Breast epithelium (tissue), 3 donors: ENCODE measurements around the gene URB1.

Source experiments
- POLR2A ChIP-seq: fragments of 450-650 bp; IDR thresholded peaks from one replicate; pipeline ENCODE4 v1.6.1; 2016; ENCODE audit warnings: antibody characterized with exemption, mild to moderate bottlenecking, moderate library complexity
- TF ChIP-seq, protein P1 (sequence below), 3 donors: fragments of 450-650 bp; IDR thresholded peaks; one replicate each; pipeline ENCODE4 v1.5.1; 2016 to 2017; ENCODE audit warnings: antibody characterized with exemption in 3 of 3, mild to moderate bottlenecking in 3 of 3, moderate library complexity in 3 of 3

DNA sequence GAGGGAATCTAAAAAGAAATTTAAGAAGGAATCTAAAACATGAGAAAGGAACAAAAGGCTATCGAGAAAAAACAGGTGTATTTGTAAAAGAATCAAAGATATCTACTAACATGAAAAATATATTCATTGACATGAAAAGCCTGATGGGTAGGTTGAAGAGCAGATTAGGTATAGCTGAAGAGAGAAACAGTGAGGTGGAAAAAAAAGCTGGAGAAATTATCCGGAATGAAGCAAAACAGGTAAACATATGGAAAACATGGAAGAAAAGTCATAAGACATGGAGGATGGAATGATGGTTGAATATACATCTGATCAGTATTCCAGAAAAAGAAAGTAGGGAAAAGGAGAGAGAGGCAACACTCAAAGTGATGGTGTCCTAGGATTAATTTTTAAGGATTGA is 29.3 kb upstream of the URB1 start:
- TF ChIP-seq, protein P1, sequence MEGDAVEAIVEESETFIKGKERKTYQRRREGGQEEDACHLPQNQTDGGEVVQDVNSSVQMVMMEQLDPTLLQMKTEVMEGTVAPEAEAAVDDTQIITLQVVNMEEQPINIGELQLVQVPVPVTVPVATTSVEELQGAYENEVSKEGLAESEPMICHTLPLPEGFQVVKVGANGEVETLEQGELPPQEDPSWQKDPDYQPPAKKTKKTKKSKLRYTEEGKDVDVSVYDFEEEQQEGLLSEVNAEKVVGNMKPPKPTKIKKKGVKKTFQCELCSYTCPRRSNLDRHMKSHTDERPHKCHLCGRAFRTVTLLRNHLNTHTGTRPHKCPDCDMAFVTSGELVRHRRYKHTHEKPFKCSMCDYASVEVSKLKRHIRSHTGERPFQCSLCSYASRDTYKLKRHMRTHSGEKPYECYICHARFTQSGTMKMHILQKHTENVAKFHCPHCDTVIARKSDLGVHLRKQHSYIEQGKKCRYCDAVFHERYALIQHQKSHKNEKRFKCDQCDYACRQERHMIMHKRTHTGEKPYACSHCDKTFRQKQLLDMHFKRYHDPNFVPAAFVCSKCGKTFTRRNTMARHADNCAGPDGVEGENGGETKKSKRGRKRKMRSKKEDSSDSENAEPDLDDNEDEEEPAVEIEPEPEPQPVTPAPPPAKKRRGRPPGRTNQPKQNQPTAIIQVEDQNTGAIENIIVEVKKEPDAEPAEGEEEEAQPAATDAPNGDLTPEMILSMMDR (IDR thresholded peaks at IDR 0.05): no peak
- no peak for TF ChIP-seq POLR2A
